DND-41 (cell line): ENCODE measurements around the gene ABCD1.

Experiments
- ATAC-seq: fragments of 200-7000 bp; cut with Tn5 transposase; 3 replicates; pipeline ENCODE4 v1.9.1; 2021; ENCODE audit warnings: low read depth; ENCODE audit not compliant: insufficient read depth
- DNase-seq: peaks from one replicate; pipeline ENCODE4 v3.0.0-alpha.2; 2020
- H2AFZ ChIP-seq: 2 replicates; pipeline ENCODE4 v1.6.0; 2012; ENCODE audit warnings: low read depth, low read length
- H3K27ac ChIP-seq: 2 replicates; pipeline ENCODE4 v1.5.1; 2012; ENCODE audit warnings: low read length, inconsistent platforms
- H3K27me3 ChIP-seq: fragments of 200-600 bp; sonication (generic); 2 replicates; pipeline ENCODE4 v1.6.0; 2012; ENCODE audit warnings: low read length, mild to moderate bottlenecking, inconsistent platforms; ENCODE audit not compliant: insufficient read depth, poor library complexity
- H3K36me3 ChIP-seq: 2 replicates; pipeline ENCODE4 v1.5.1; 2012; ENCODE audit warnings: low read length, inconsistent platforms; ENCODE audit not compliant: insufficient read depth
- H3K4me1 ChIP-seq: 2 replicates; pipeline ENCODE4 v1.5.1; 2012; ENCODE audit warnings: mild to moderate bottlenecking, low read length; ENCODE audit not compliant: insufficient read depth
- H3K4me2 ChIP-seq: 2 replicates; pipeline ENCODE4 v1.6.0; 2012; ENCODE audit warnings: mild to moderate bottlenecking, moderate library complexity, low read length, inconsistent platforms; ENCODE audit not compliant: insufficient read depth
- H3K4me3 ChIP-seq, 2 experiments: fragments of 200-600 bp in 1 of 2; shearing (Covaris generic) in 1 of 2; 2 replicates each; pipeline ENCODE4 v1.5.1; 2012 to 2016; ENCODE audit warnings: inconsistent platforms in 2 of 2, low read length in 2 of 2, mild to moderate bottlenecking in 2 of 2, low read depth in 1 of 2, moderate library complexity in 1 of 2
- H3K79me2 ChIP-seq: 2 replicates; pipeline ENCODE4 v1.6.0; 2012; ENCODE audit warnings: low read length, inconsistent platforms; ENCODE audit not compliant: insufficient read depth
- H3K9ac ChIP-seq: 2 replicates; pipeline ENCODE4 v1.6.0; 2012; ENCODE audit warnings: low read depth, mild to moderate bottlenecking, inconsistent platforms, low read length, moderate library complexity
- H3K9me3 ChIP-seq: 2 replicates; pipeline ENCODE4 v1.5.1; 2012; ENCODE audit warnings: low read length, moderate library complexity, mild to moderate bottlenecking, inconsistent platforms; ENCODE audit not compliant: insufficient read depth, severe bottlenecking
- H4K20me1 ChIP-seq: 2 replicates; pipeline ENCODE4 v1.6.0; 2012; ENCODE audit warnings: low read length; ENCODE audit not compliant: insufficient read depth
- EZH2 ChIP-seq: IDR thresholded peaks from 3 replicates; pipeline ENCODE4 v1.6.1; 2012; ENCODE audit warnings: borderline replicate concordance, low read depth, mild to moderate bottlenecking, moderate library complexity, low read length, inconsistent platforms; ENCODE audit not compliant: severe bottlenecking
- TF ChIP-seq, protein P1 (sequence below): IDR thresholded peaks from 2 replicates; pipeline ENCODE4 v1.5.1; 2012; ENCODE audit warnings: borderline replicate concordance, low read length, moderate library complexity, mild to moderate bottlenecking; ENCODE audit not compliant: poor library complexity, severe bottlenecking; ENCODE audit errors: extremely low read depth

The ABCD1 gene

DNA sequence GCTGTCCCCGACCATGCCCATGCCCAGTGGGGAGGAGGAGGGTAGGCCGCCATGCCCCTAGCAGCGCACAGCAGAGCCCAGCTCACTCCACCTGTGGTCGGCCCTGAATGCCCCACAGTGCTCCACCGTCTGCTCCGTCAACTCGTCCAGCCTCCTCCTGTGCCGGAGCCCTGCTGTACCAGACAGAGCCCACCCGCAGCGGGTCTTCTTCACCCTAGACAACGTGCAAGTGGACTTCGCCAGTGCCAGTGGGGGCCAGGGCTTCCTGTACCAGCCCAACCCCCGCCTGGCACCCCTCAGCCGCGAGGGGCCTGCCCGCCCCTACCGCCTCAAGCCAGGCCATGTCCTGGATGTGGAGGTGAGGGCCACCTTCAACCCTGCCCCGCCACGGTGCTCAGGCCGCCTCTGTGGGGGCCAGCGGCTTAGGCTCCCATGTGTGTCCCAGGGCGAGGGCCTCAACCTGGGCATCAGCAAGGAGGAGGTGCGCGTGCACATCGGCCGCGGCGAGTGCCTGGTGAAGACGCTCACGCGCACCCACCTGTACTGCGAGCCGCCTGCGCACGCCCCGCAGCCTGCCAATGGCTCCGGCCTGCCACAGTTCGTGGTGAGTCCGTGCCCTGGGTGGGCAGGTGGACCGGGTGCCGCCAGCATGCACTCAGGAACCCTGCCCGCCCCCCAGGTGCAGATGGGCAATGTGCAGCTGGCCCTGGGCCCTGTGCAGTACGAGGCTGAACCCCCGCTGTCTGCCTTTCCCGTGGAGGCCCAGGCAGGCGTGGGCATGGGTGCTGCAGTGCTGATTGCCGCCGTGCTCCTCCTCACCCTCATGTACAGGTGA, 49.3 kb downstream of the ABCD1 start:
- H3K27ac ChIP-seq, result no peak overlapping the region
- no peaks in the 10 kb centered on the region for H3K27me3 ChIP-seq
- no peak for TF ChIP-seq EZH2
- TF ChIP-seq, protein P1, sequence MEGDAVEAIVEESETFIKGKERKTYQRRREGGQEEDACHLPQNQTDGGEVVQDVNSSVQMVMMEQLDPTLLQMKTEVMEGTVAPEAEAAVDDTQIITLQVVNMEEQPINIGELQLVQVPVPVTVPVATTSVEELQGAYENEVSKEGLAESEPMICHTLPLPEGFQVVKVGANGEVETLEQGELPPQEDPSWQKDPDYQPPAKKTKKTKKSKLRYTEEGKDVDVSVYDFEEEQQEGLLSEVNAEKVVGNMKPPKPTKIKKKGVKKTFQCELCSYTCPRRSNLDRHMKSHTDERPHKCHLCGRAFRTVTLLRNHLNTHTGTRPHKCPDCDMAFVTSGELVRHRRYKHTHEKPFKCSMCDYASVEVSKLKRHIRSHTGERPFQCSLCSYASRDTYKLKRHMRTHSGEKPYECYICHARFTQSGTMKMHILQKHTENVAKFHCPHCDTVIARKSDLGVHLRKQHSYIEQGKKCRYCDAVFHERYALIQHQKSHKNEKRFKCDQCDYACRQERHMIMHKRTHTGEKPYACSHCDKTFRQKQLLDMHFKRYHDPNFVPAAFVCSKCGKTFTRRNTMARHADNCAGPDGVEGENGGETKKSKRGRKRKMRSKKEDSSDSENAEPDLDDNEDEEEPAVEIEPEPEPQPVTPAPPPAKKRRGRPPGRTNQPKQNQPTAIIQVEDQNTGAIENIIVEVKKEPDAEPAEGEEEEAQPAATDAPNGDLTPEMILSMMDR, result no peak
- no peak overlapping the region for H3K4me2 ChIP-seq
- ATAC-seq (no peak), DNase-seq (no peak)
- H3K9me3 ChIP-seq, result no peaks in the 10 kb centered on the region
- H3K79me2 ChIP-seq, result no peaks in the 10 kb centered on the region
- no peak overlapping the region for H2AFZ ChIP-seq
- H3K9ac ChIP-seq, result no peak overlapping the region
- no peak overlapping the region for H3K4me3 ChIP-seq
- no peaks in the 10 kb centered on the region for H3K4me1 ChIP-seq
- no peaks in the 10 kb centered on the region for H4K20me1 ChIP-seq
- no peaks in the 10 kb centered on the region for H3K36me3 ChIP-seq

DNA sequence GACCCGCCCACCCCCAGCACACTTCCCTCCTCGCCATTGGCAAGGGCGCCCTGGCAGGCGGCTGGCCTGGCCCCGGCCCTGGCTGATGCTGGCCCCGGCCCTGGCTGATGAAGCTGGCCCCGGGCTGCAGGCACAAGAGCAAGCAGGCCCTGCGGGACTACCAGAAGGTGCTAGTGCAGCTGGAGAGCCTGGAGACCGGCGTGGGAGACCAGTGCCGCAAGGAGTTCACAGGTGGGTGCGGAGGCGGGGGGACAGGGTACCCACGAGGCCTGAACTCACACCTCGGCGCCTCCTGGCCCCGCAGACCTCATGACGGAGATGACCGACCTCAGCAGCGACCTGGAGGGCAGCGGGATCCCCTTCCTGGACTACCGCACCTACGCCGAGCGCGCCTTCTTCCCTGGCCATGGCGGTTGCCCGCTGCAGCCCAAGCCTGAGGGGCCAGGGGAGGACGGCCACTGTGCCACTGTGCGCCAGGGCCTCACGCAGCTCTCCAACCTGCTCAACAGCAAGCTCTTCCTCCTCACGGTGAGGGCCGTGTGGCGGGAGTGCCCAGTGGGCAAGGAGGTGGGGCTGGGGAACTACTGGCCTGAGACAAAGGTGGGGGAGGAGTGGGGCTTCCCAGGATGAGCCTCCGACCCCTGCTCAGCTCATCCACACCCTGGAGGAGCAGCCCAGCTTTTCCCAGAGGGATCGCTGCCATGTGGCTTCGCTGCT, 50.1 kb downstream of the ABCD1 start:
- TF ChIP-seq, protein P1, result no peak
- no peak for TF ChIP-seq EZH2
- no peaks in the 10 kb centered on the region for H3K79me2 ChIP-seq
- no peaks in the 10 kb centered on the region for H4K20me1 ChIP-seq
- no peak for ATAC-seq
- no peak overlapping the region for H2AFZ ChIP-seq
- no peak overlapping the region for H3K27ac ChIP-seq
- H3K9ac ChIP-seq, result no peak overlapping the region
- no peaks in the 10 kb centered on the region for H3K4me1 ChIP-seq
- no peaks in the 10 kb centered on the region for H3K9me3 ChIP-seq
- H3K36me3 ChIP-seq, result no peaks in the 10 kb centered on the region
- no peak overlapping the region for H3K4me3 ChIP-seq
- H3K27me3 ChIP-seq, result no peaks in the 10 kb centered on the region
- no peak for DNase-seq
- no peak overlapping the region for H3K4me2 ChIP-seq

DNA sequence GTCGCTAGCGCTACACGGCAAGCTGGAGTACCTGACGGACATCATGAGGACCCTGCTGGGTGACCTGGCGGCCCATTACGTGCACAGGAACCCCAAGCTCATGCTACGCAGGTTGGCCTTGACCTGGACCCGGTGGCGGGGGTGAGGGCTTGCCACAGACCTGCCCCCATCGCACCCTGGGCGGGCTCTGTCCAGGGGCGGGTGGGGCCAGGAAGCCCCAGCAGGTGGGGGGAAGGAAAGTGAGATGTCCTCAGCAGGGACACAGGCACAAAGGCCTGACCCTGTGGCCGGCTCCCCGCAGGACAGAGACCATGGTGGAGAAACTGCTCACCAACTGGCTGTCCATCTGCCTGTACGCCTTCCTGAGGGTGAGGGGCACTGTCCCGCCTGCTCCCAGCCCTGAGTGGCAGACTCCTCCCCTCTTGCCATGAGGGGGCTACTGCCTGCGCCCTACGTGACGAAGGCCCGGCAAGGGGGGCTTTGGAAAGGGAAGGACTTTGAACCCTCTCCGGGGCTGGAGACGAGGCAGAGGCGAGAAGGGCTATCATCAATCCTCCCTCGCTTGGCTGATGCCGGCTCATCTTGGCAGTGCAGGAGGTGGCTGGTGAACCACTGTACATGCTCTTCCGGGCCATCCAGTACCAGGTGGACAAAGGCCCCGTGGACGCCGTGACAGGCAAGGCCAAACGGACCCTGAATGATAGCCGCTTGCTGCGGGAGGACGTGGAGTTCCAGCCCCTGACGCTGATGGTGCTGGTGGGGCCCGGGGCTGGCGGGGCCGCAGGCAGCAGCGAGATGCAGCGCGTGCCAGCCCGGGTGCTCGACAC, 50.9 kb downstream of the ABCD1 start:
- Histone ChIP-seq H3K9me3 (no peaks in the 10 kb centered on the region), H3K4me2 (no peak overlapping the region), H3K4me3 (no peak overlapping the region), H4K20me1 (no peaks in the 10 kb centered on the region), H2AFZ (no peak overlapping the region), H3K9ac (no peak overlapping the region), H3K79me2 (no peaks in the 10 kb centered on the region), H3K4me1 (no peaks in the 10 kb centered on the region), H3K36me3 (no peaks in the 10 kb centered on the region), H3K27ac (no peak overlapping the region), H3K27me3 (no peaks in the 10 kb centered on the region)
- TF ChIP-seq, protein P1, result no peak
- TF ChIP-seq EZH2, result no peak
- DNase-seq (no peak), ATAC-seq (no peak)
